Activated CD4-positive, alpha-beta T cell treated with anti-CD3 and anti-CD28 coated beads for 36 hours (primary cell): ENCODE results near the gene ENPP4. TPM values are rescaled to one million over a fixed set of nuclear protein-coding genes. Genes with fewer than 3 reads are reported as not detected.
A peak's percentile ranks its signal among the peaks of the same experiment; 100 is the strongest.

ENCODE experiments used
- ATAC-seq: fragments of 200-7000 bp; cut with Tn5 transposase; one replicate; pipeline ENCODE4 v1.10.0; 2021; ENCODE audit warnings: mild to moderate bottlenecking, moderate library complexity
- CTCF ChIA-PET: fragments of 350-600 bp; sonication (Branson Sonifier 250); formaldehyde crosslinking; loops from one replicate; lab custom pipeline; 2021; ENCODE audit warnings: antibody characterized with exemption; lab: Charles Lee
- POLR2A ChIA-PET: fragments of 350-600 bp; sonication (Branson Sonifier 250); formaldehyde crosslinking; loops from one replicate; lab custom pipeline; 2021; ENCODE audit warnings: antibody characterized with exemption, inconsistent platforms; lab: Charles Lee
- DNase-seq: peaks from one replicate; pipeline ENCODE4 v3.0.0-alpha.2; 2020
- H3K27ac Mint-ChIP-seq: one replicate; pipeline ENCODE4 v1.8.0; 2021; ENCODE audit warnings: mixed read lengths
- H3K27me3 Mint-ChIP-seq: one replicate; pipeline ENCODE4 v1.8.0; 2021; ENCODE audit warnings: mixed read lengths
- H3K36me3 Mint-ChIP-seq: one replicate; pipeline ENCODE4 v1.8.0; 2021; ENCODE audit warnings: low read depth, mixed read lengths
- H3K4me1 Mint-ChIP-seq: one replicate; pipeline ENCODE4 v1.8.0; 2021; ENCODE audit warnings: mixed read lengths
- H3K4me3 Mint-ChIP-seq: one replicate; pipeline ENCODE4 v1.8.0; 2021; ENCODE audit warnings: mild to moderate bottlenecking, moderate library complexity, mixed read lengths
- H3K9me3 Mint-ChIP-seq: one replicate; pipeline ENCODE4 v1.8.0; 2021; ENCODE audit warnings: low read depth, mixed read lengths
- intact Hi-C, 2 experiments: fragments of 100-400 bp; cut with DNase I in 1 of 2; cut with micrococcal nuclease in 1 of 2; formaldehyde crosslinking; loops; one replicate each; pipeline versions ENCODE4 v1.14.2 to v1.15.1; 2022 to 2024; cut with DNase I, micrococcal nuclease
- total RNA-seq, 2 experiments: library from RNA; stranded (reverse); gene quantifications; one replicate each; pipeline ENCODE4 v1.2.3, GENCODE V29; 2021

Gene ENPP4
- total RNA-seq, 2 experiments from 2014 or later, result 6.0 to 6.6 TPM

- CTCF ChIA-PET, result interaction anchor here (1.9 kb wide), 1 partner anchor 80 kb away, joined by 7 read pairs; no protein-coding TSS in a partner anchor
- peak; percentile 84 for DNase-seq
- intact Hi-C loops, result loop anchor here (2.0 to 5.0 kb wide), 2 partner anchors 38 to 40 kb away; no protein-coding TSS in a partner anchor
Observed at GRCh38 chr6:46170357-46171289, 40.8 kb downstream of the ENPP4 start, which contains the start of gene ENPP5. Gene ENPP5 (minus strand): TSS chr6:46170980. CDS start chr6:46168262, 2,718 bp downstream.

DNA sequence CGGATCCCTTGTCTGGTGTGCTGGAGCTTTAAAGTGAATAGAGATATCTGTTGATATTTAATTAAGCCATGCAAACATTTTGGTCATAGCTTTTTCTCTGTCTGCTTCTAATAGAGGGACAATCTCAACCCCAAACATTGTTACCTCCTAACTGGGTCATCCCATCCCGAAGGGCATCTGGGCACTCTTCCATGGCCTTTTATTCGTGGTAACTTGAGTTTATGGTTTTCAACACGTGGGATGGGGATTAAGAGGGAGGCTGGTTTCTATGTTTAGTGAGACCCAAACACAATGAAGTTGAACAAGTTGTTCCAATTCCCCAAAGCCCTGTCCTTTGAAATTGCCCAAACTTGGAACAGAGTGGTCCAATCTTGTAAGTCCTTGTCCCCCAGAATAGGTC is 42.4 kb downstream of the ENPP4 start:
- intact Hi-C loops, result loop anchor here in 1 of 2 experiments (5.0 kb wide), 1 partner anchor 40 kb away; no protein-coding TSS in a partner anchor
- POLR2A ChIA-PET, result no interaction called here
- Mint-ChIP-seq H3K4me1 (peaks cover 21% of the 10 kb centered on the region), H3K9me3 (no peaks in the 10 kb centered on the region), H3K36me3 (no peaks in the 10 kb centered on the region), H3K27ac (no peak overlapping the region), H3K4me3 (no peak overlapping the region), H3K27me3 (peaks cover 26% of the 10 kb centered on the region)
- no peak for ATAC-seq
- CTCF ChIA-PET, result no interaction called here
- DNase-seq, result no peak

More at GRCh38 chr6:46170357-46171289, 40.8 kb downstream of the ENPP4 start, which contains the start of gene ENPP5:
- no peaks in the 10 kb centered on the region for H3K36me3 Mint-ChIP-seq
- POLR2A ChIA-PET, result interaction anchor here (0.7 kb wide), 2 partner anchors 35 to 670 kb away, joined by 3 to 4 read pairs; no protein-coding TSS in a partner anchor
- no peaks in the 10 kb centered on the region for H3K9me3 Mint-ChIP-seq
- ATAC-seq, result peak; percentile 95
- peaks cover 26% of the 10 kb centered on the region for H3K27me3 Mint-ChIP-seq
- H3K27ac Mint-ChIP-seq, result no peak within 1 kb of the TSS
- peak within 1 kb of the TSS; percentile 74 for H3K4me3 Mint-ChIP-seq
- H3K4me1 Mint-ChIP-seq, result peaks cover 15% of the 10 kb centered on the region

GRCh38 chr6:46174904-46175303 is 45.1 kb downstream of the ENPP4 start:
- H3K4me1 Mint-ChIP-seq, result peaks cover 21% of the 10 kb centered on the region
- CTCF ChIA-PET, result no interaction called here
- peaks cover 38% of the 10 kb centered on the region for H3K27me3 Mint-ChIP-seq
- no peaks in the 10 kb centered on the region for H3K36me3 Mint-ChIP-seq
- H3K4me3 Mint-ChIP-seq, result no peak overlapping the region
- ATAC-seq (no peak), DNase-seq (no peak)
- POLR2A ChIA-PET, result no interaction called here
- H3K9me3 Mint-ChIP-seq, result no peaks in the 10 kb centered on the region
- intact Hi-C loops, result loop anchor here (2.0 to 5.0 kb wide), 3 partner anchors 42 to 46 kb away; no protein-coding TSS in a partner anchor
- H3K27ac Mint-ChIP-seq, result no peak overlapping the region

DNA sequence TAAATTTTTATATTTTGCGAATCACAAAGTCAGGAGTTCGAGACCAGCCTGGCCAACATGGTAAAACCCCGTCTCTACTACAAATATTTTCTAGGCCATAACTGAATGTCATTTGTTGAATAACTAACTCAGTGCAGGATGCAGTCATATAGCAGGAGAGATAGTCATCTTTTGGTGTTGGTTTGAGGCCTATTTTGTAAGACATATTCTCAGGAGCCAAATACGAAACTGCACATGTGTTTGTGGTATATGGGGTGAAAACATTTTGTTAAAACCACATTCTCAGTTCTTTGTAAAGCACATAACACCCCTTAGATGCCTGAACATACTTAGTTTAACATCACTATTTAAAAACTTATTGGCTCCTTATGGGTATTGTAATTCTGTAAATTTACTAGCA is 45.7 kb downstream of the ENPP4 start:
- H3K9me3 Mint-ChIP-seq, result no peaks in the 10 kb centered on the region
- ChIA-PET CTCF (interaction anchor here (0.6 to 1.7 kb wide), 3 partner anchors 12 to 1217 kb away, joined by 3 to 6 read pairs (median 4); no protein-coding TSS in a partner anchor), POLR2A (no interaction called here)
- peaks cover 34% of the 10 kb centered on the region for H3K27me3 Mint-ChIP-seq
- no peak overlapping the region for H3K27ac Mint-ChIP-seq
- DNase-seq (peak; percentile 14), ATAC-seq (peak; percentile 68)
- intact Hi-C loops, result loop anchor here (2.0 to 5.0 kb wide), 2 partner anchors 42 to 45 kb away; no protein-coding TSS in a partner anchor
- H3K4me3 Mint-ChIP-seq, result no peak overlapping the region
- H3K4me1 Mint-ChIP-seq, result peaks cover 15% of the 10 kb centered on the region
- no peaks in the 10 kb centered on the region for H3K36me3 Mint-ChIP-seq

DNA sequence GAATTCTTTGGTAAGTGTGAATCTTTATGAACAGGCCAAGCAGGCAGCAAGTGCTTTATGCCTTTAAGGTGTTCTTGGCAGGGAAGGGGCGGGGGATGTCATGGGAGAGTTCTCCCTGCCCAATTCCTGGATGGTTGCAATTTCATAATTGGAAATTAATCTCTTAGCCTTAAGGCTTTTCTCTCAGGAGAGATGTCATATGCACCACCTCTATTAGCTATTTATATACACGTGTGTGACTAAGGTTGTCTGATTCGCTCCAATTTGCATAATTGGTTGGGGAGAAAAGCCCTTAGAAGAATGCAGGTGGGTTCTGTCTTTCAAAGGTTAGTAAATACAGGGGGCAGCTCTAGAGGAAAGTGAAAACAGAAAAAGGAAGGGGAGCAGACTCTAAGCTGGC is 46.2 kb downstream of the ENPP4 start:
- POLR2A ChIA-PET, result interaction anchor here (0.7 kb wide), 1 partner anchor 1120 kb away, joined by 4 read pairs; no protein-coding TSS in a partner anchor
- H3K9me3 Mint-ChIP-seq, result no peaks in the 10 kb centered on the region
- H3K27me3 Mint-ChIP-seq, result peaks cover 33% of the 10 kb centered on the region

GRCh38 chr6:46184114-46184513 is 54.3 kb downstream of the ENPP4 start:
- Mint-ChIP-seq H3K4me3 (no peak overlapping the region), H3K27me3 (peaks cover 32% of the 10 kb centered on the region), H3K9me3 (no peaks in the 10 kb centered on the region), H3K36me3 (no peaks in the 10 kb centered on the region), H3K27ac (no peak overlapping the region), H3K4me1 (no peaks in the 10 kb centered on the region)
- CTCF ChIA-PET, result no interaction called here
- DNase-seq (no peak), ATAC-seq (no peak)
- POLR2A ChIA-PET, result no interaction called here
- intact Hi-C loops, result no loop called here

More for the DNA sequence above, 46.2 kb downstream of the ENPP4 start:
- H3K36me3 Mint-ChIP-seq, result no peaks in the 10 kb centered on the region
- no peak for ATAC-seq
- CTCF ChIA-PET, result interaction anchor here (0.6 to 1.7 kb wide), 4 partner anchors 11 to 1217 kb away, joined by 3 to 6 read pairs (median 4); no protein-coding TSS in a partner anchor
- intact Hi-C loops, result loop anchor here (2.0 to 5.0 kb wide), 2 partner anchors 41 to 45 kb away; no protein-coding TSS in a partner anchor
- DNase-seq, result no peak
- no peak overlapping the region for H3K4me3 Mint-ChIP-seq
- peaks cover 15% of the 10 kb centered on the region for H3K4me1 Mint-ChIP-seq
- H3K27ac Mint-ChIP-seq, result no peak overlapping the region

- Mint-ChIP-seq H3K4me3 (no peak overlapping the region), H3K9me3 (no peaks in the 10 kb centered on the region), H3K36me3 (no peaks in the 10 kb centered on the region), H3K27me3 (peaks cover 24% of the 10 kb centered on the region), H3K27ac (no peak overlapping the region), H3K4me1 (no peaks in the 10 kb centered on the region)
- DNase-seq (no peak), ATAC-seq (no peak)
- ChIA-PET CTCF (interaction anchor here (0.6 to 1.6 kb wide), 2 partner anchors 10 to 1204 kb away, joined by 3 to 4 read pairs; no protein-coding TSS in a partner anchor), POLR2A (no interaction called here)
- intact Hi-C loops, result no loop called here
Observed at GRCh38 chr6:46186583-46186982, 56.8 kb downstream of the ENPP4 start.

GRCh38 chr6:46189726-46190125 is 59.9 kb downstream of the ENPP4 start:
- ChIA-PET CTCF (no interaction called here), POLR2A (no interaction called here)
- intact Hi-C loops, result no loop called here
- ATAC-seq (no peak), DNase-seq (no peak)
- no peaks in the 10 kb centered on the region for H3K36me3 Mint-ChIP-seq
- no peak overlapping the region for H3K4me3 Mint-ChIP-seq
- no peak overlapping the region for H3K27ac Mint-ChIP-seq
- H3K4me1 Mint-ChIP-seq, result no peaks in the 10 kb centered on the region
- H3K27me3 Mint-ChIP-seq, result peaks cover 20% of the 10 kb centered on the region
- H3K9me3 Mint-ChIP-seq, result no peaks in the 10 kb centered on the region

- H3K4me3 Mint-ChIP-seq, result no peak overlapping the region
Observed at GRCh38 chr6:46190889-46191288, 61.1 kb downstream of the ENPP4 start.

GRCh38 chr6:46191961-46192360 is 62.2 kb downstream of the ENPP4 start:
- no peak for DNase-seq
- no peaks in the 10 kb centered on the region for H3K36me3 Mint-ChIP-seq
- CTCF ChIA-PET, result interaction anchor here (0.7 kb wide), 1 partner anchor 56 kb away, joined by 3 read pairs; no protein-coding TSS in a partner anchor
- peaks cover 11% of the 10 kb centered on the region for H3K27me3 Mint-ChIP-seq
- no peak for ATAC-seq
- intact Hi-C loops, result no loop called here
- no peaks in the 10 kb centered on the region for H3K4me1 Mint-ChIP-seq
- POLR2A ChIA-PET, result no interaction called here
- H3K4me3 Mint-ChIP-seq, result no peak overlapping the region
- no peak overlapping the region for H3K27ac Mint-ChIP-seq
- H3K9me3 Mint-ChIP-seq, result no peaks in the 10 kb centered on the region

More at GRCh38 chr6:46190889-46191288, 61.1 kb downstream of the ENPP4 start:
- ChIA-PET POLR2A (no interaction called here), CTCF (no interaction called here)
- Mint-ChIP-seq H3K36me3 (no peaks in the 10 kb centered on the region), H3K4me1 (no peaks in the 10 kb centered on the region), H3K27ac (no peak overlapping the region), H3K9me3 (no peaks in the 10 kb centered on the region), H3K27me3 (peaks cover 15% of the 10 kb centered on the region)
- ATAC-seq, result no peak
- intact Hi-C loops, result no loop called here
- no peak for DNase-seq
